ENCODE results near the gene ATRNL1. TPM values are rescaled to one million over a fixed set of nuclear protein-coding genes. Genes with fewer than 3 reads are reported as not detected.

Gene ATRNL1
- polyA plus RNA-seq, 1 donor from 2014 or later, result 47.8 TPM

GRCh38 chr10:115914475-115914874, 821.3 kb downstream of the ATRNL1 start:
- no peak overlapping the region for H2AFZ ChIP-seq (ENCODE audit: low read depth, low read length)
- H3K4me2 ChIP-seq (ENCODE audit: low read length), result no peak overlapping the region
- no peak for TF ChIP-seq POLR2AphosphoS5 (IDR thresholded peaks at IDR 0.05)
- TF ChIP-seq MXI1 (conservative IDR thresholded peaks at IDR 0.05; ENCODE audit: poor library complexity, severe bottlenecking), result no peak
- no peak for TF ChIP-seq TAF1 (IDR thresholded peaks at IDR 0.05; ENCODE audit: low read depth)
- TF ChIP-seq EZH2 (IDR thresholded peaks at IDR 0.05; ENCODE audit: borderline replicate concordance, insufficient read depth, low read length, poor library complexity, severe bottlenecking), result no peak
- no peak for TF ChIP-seq CTCF (IDR thresholded peaks at IDR 0.05; ENCODE audit: poor library complexity, severe bottlenecking)
- no peak for TF ChIP-seq RAD21 (conservative IDR thresholded peaks at IDR 0.05)
- TF ChIP-seq SMC3 (conservative IDR thresholded peaks at IDR 0.05; ENCODE audit: poor library complexity), result no peak
- no peak for TF ChIP-seq EP300 (conservative IDR thresholded peaks at IDR 0.05; ENCODE audit: poor library complexity, severe bottlenecking)
- TF ChIP-seq REST (IDR thresholded peaks at IDR 0.05; ENCODE audit: borderline replicate concordance), result no peak

GRCh38 chr10:115915429-115915828, 822.3 kb downstream of the ATRNL1 start:
- Histone ChIP-seq H2AFZ (ENCODE audit: low read depth, low read length) (no peak overlapping the region), H3K27me3 (ENCODE audit: insufficient read depth, low read depth, low read length) (no peaks in the 10 kb centered on the region), H3K9me3 (ENCODE audit: low read length) (no peaks in the 10 kb centered on the region), H3K4me3 (ENCODE audit: low read length) (no peak overlapping the region), H3K36me3 (ENCODE audit: insufficient read depth, low read length) (no peaks in the 10 kb centered on the region), H3K9me2 (ENCODE audit: insufficient read depth, low read length) (no peaks in the 10 kb centered on the region), H4K20me1 (ENCODE audit: insufficient read depth) (no peaks in the 10 kb centered on the region), H3K4me2 (ENCODE audit: low read length) (no peak overlapping the region), H3K79me2 (replicated peaks; ENCODE audit: insufficient read depth, low read length) (no peaks in the 10 kb centered on the region), H3K9ac (ENCODE audit: low read length) (no peak overlapping the region), H3K27ac (ENCODE audit: low read length) (no peak overlapping the region), H3F3A (ENCODE audit: insufficient read depth, low read length, poor library complexity, severe bottlenecking) (no peaks in the 10 kb centered on the region)
- no peak for TF ChIP-seq TAF1 (IDR thresholded peaks at IDR 0.05; ENCODE audit: low read depth)
- TF ChIP-seq RAD21 (conservative IDR thresholded peaks at IDR 0.05), result no peak

More at GRCh38 chr10:115914475-115914874, 821.3 kb downstream of the ATRNL1 start:
- H3K27me3 ChIP-seq (ENCODE audit: insufficient read depth, low read depth, low read length), result no peaks in the 10 kb centered on the region
- H3K9ac ChIP-seq (ENCODE audit: low read length), result no peak overlapping the region
- no peaks in the 10 kb centered on the region for H3K79me2 ChIP-seq (replicated peaks; ENCODE audit: insufficient read depth, low read length)
- no peaks in the 10 kb centered on the region for H3F3A ChIP-seq (ENCODE audit: insufficient read depth, low read length, poor library complexity, severe bottlenecking)
- H3K36me3 ChIP-seq (ENCODE audit: insufficient read depth, low read length), result no peaks in the 10 kb centered on the region
- H3K9me2 ChIP-seq (ENCODE audit: insufficient read depth, low read length), result no peaks in the 10 kb centered on the region
- no peak overlapping the region for H3K4me3 ChIP-seq (ENCODE audit: low read length)
- H3K27ac ChIP-seq (ENCODE audit: low read length), result no peak overlapping the region
- no peaks in the 10 kb centered on the region for H4K20me1 ChIP-seq (ENCODE audit: insufficient read depth)
- no peaks in the 10 kb centered on the region for H3K9me3 ChIP-seq (ENCODE audit: low read length)

- H3K79me2 ChIP-seq (replicated peaks; ENCODE audit: insufficient read depth, low read length), result no peaks in the 10 kb centered on the region
- no peaks in the 10 kb centered on the region for H3K36me3 ChIP-seq (ENCODE audit: insufficient read depth, low read length)
- H3K27ac ChIP-seq (ENCODE audit: low read length), result no peak overlapping the region
- no peaks in the 10 kb centered on the region for H3F3A ChIP-seq (ENCODE audit: insufficient read depth, low read length, poor library complexity, severe bottlenecking)
- no peaks in the 10 kb centered on the region for H4K20me1 ChIP-seq (ENCODE audit: insufficient read depth)
- no peaks in the 10 kb centered on the region for H3K9me3 ChIP-seq (ENCODE audit: low read length)
- no peak overlapping the region for H3K9ac ChIP-seq (ENCODE audit: low read length)
- H3K4me3 ChIP-seq (ENCODE audit: low read length), result no peak overlapping the region
- no peak for TF ChIP-seq EP300 (conservative IDR thresholded peaks at IDR 0.05; ENCODE audit: poor library complexity, severe bottlenecking)
- no peak for TF ChIP-seq SMC3 (conservative IDR thresholded peaks at IDR 0.05; ENCODE audit: poor library complexity)
- no peak for TF ChIP-seq TAF1 (IDR thresholded peaks at IDR 0.05; ENCODE audit: low read depth)
- no peak for TF ChIP-seq MXI1 (conservative IDR thresholded peaks at IDR 0.05; ENCODE audit: poor library complexity, severe bottlenecking)
- no peak for TF ChIP-seq RAD21 (conservative IDR thresholded peaks at IDR 0.05)
- TF ChIP-seq POLR2AphosphoS5 (IDR thresholded peaks at IDR 0.05), result no peak
- TF ChIP-seq CTCF (IDR thresholded peaks at IDR 0.05; ENCODE audit: poor library complexity, severe bottlenecking), result no peak
- TF ChIP-seq REST (IDR thresholded peaks at IDR 0.05; ENCODE audit: borderline replicate concordance), result no peak
- no peak for TF ChIP-seq EZH2 (IDR thresholded peaks at IDR 0.05; ENCODE audit: borderline replicate concordance, insufficient read depth, low read length, poor library complexity, severe bottlenecking)
- H3K9me2 ChIP-seq (ENCODE audit: insufficient read depth, low read length), result no peaks in the 10 kb centered on the region
- no peaks in the 10 kb centered on the region for H3K27me3 ChIP-seq (ENCODE audit: insufficient read depth, low read depth, low read length)
- no peak overlapping the region for H2AFZ ChIP-seq (ENCODE audit: low read depth, low read length)
- no peak overlapping the region for H3K4me2 ChIP-seq (ENCODE audit: low read length)
Observed at GRCh38 chr10:115918812-115919211, 825.6 kb downstream of the ATRNL1 start.
